ENCODE measurements around the gene KIAA0232.

Gene KIAA0232

GRCh38 chr4:6812766-6813165, 30.2 kb downstream of the KIAA0232 start:
- TF ChIP-seq, protein P1, sequence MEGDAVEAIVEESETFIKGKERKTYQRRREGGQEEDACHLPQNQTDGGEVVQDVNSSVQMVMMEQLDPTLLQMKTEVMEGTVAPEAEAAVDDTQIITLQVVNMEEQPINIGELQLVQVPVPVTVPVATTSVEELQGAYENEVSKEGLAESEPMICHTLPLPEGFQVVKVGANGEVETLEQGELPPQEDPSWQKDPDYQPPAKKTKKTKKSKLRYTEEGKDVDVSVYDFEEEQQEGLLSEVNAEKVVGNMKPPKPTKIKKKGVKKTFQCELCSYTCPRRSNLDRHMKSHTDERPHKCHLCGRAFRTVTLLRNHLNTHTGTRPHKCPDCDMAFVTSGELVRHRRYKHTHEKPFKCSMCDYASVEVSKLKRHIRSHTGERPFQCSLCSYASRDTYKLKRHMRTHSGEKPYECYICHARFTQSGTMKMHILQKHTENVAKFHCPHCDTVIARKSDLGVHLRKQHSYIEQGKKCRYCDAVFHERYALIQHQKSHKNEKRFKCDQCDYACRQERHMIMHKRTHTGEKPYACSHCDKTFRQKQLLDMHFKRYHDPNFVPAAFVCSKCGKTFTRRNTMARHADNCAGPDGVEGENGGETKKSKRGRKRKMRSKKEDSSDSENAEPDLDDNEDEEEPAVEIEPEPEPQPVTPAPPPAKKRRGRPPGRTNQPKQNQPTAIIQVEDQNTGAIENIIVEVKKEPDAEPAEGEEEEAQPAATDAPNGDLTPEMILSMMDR (conservative IDR thresholded peaks at IDR 0.05; ENCODE audit: low read length), result no peak
- H3K4me3 ChIP-seq (ENCODE audit: low read length), result no peak overlapping the region
- DNase-seq (ENCODE audit: low read depth), result no peak

GRCh38 chr4:6813725-6814124, 31.2 kb downstream of the KIAA0232 start:
- H3K4me3 ChIP-seq (ENCODE audit: low read length), result no peak overlapping the region
- TF ChIP-seq, protein P1 (conservative IDR thresholded peaks at IDR 0.05; ENCODE audit: low read length), result no peak

DNA sequence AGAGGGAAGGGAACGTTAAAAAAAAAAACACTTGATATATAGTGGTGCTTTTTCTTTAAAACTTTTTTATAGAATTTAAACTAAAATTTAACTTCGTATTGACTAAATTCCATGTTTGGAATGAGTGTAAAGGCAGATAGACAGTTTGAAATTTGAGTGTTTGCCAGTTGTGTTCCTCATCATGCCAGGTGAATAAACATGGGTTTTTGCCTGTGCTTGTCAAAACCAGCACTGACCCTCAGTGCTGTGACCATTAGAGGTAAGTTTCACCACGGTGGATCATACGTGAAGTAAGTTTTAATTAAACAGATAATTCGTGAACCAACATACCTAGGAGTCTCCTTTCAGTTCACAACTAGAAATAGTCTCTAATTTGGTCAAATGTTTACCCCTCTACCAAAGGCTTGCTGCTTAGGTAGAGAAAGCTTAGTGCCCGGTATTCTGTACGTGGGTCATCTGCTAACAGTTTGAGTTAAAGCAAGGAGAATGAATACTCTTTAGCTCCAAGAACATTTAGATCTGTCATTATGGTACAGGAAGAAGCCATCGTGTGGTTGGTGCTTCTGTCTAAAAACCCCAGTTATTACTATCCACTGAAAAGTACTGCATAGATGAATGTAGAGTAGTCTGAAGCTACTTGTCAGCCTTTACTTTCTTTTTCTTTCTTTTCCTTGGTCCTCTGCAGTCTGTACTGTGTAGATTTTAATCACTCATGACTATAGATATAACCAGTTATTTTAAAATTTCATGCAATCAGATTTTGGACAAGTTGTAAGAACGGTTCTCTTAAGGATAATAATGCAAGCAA, 32.7 kb downstream of the KIAA0232 start:
- TF ChIP-seq, protein P1 (conservative IDR thresholded peaks at IDR 0.05; ENCODE audit: low read length), result no peak
- DNase-seq (ENCODE audit: low read depth), result no peak
- H3K4me3 ChIP-seq (ENCODE audit: low read length), result no peak overlapping the region

More at GRCh38 chr4:6813725-6814124, 31.2 kb downstream of the KIAA0232 start:
- no peak for DNase-seq (ENCODE audit: low read depth)

DNA sequence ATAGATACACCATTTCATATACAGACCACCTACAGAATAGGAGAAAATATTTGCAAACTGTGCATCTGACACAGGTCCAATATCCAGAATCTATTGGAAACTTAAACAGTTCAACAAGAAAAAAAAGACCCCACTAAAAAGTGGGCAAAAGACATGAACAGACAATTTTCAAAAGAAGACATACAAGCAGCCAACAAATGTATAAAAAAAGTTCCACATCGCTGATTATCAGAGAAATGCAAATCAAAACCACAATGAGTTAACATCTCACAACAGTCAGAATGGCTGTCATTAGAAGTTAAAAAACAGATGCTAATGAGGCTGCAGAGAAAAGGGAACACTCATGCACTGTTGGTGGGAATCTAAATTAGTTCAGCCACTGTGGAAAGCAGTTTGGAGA, 36.8 kb downstream of the KIAA0232 start:
- no peak overlapping the region for H3K4me3 ChIP-seq (ENCODE audit: low read length)
- TF ChIP-seq, protein P1 (conservative IDR thresholded peaks at IDR 0.05; ENCODE audit: low read length), result no peak
- no peak for DNase-seq (ENCODE audit: low read depth)

- TF ChIP-seq, protein P1 (conservative IDR thresholded peaks at IDR 0.05; ENCODE audit: low read length), result no peak
Observed at GRCh38 chr4:6820695-6821094, 38.2 kb downstream of the KIAA0232 start.

GRCh38 chr4:6824071-6824470, 41.5 kb downstream of the KIAA0232 start:
- H3K4me3 ChIP-seq (ENCODE audit: low read length), result no peak overlapping the region
- no peak for DNase-seq (ENCODE audit: low read depth)
- TF ChIP-seq, protein P1 (conservative IDR thresholded peaks at IDR 0.05; ENCODE audit: low read length), result no peak

More at GRCh38 chr4:6820695-6821094, 38.2 kb downstream of the KIAA0232 start:
- no peak for DNase-seq (ENCODE audit: low read depth)
- no peak overlapping the region for H3K4me3 ChIP-seq (ENCODE audit: low read length)

GRCh38 chr4:6824772-6825402, 42.4 kb downstream of the KIAA0232 start:
- H3K4me3 ChIP-seq (ENCODE audit: low read length), result no peak overlapping the region
- TF ChIP-seq, protein P1 (conservative IDR thresholded peaks at IDR 0.05; ENCODE audit: low read length), result no peak
- DNase-seq (ENCODE audit: low read depth), result no peak

All from AG10803 (cell line).